ENCODE results near the gene EFHC1.

DNA sequence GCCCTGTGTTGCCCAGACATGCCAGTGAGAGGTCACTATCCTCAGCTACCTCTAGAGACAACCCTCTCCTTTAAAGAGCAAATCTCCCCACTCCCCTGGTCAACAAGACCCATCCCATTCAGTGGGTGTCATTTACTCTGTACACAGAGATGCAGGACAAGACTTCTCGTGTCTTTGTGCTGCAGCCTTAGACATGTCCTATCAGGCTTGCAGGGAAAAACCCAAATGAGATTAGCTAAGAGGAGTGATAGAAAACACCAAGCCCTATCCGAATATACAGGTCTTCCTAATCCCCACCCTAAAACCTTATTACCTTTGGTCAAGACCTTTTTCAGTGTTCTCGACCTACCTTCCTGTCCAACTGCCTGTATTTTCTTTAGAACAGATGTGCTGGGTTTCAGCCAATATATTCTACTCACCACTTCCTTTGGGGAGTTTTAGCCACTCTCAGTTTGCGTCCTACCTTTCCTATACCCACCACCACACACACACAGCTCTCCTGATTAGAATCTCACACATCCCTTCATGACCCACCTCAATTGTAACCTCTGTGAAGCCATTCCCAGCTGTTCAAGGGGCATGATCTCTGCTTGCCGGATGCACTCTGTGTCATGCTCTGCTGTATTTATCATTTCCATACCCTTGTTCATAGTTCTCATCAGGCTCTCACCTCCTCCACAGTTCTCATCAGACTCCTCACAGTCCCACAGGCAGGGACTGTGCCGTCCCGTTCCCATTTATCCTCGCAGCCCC is 117.0 kb downstream of the EFHC1 start:
- TF ChIP-seq, protein P1, sequence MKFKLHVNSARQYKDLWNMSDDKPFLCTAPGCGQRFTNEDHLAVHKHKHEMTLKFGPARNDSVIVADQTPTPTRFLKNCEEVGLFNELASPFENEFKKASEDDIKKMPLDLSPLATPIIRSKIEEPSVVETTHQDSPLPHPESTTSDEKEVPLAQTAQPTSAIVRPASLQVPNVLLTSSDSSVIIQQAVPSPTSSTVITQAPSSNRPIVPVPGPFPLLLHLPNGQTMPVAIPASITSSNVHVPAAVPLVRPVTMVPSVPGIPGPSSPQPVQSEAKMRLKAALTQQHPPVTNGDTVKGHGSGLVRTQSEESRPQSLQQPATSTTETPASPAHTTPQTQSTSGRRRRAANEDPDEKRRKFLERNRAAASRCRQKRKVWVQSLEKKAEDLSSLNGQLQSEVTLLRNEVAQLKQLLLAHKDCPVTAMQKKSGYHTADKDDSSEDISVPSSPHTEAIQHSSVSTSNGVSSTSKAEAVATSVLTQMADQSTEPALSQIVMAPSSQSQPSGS (CRISPR knock-in tag; IDR thresholded peaks at IDR 0.05): no peak
- no peak for TF ChIP-seq CHD2 (IDR thresholded peaks at IDR 0.05; ENCODE audit: low read depth, low read length)
- no peak for TF ChIP-seq ETV6 (CRISPR knock-in tag; conservative IDR thresholded peaks at IDR 0.05)
- no peak for TF ChIP-seq ZNF124 (CRISPR knock-in tag; IDR thresholded peaks at IDR 0.05)
- TF ChIP-seq POLR2AphosphoS5 (IDR thresholded peaks at IDR 0.05; ENCODE audit: low read depth, low read length): no peak
- no peak for TF ChIP-seq NR2C2 (CRISPR knock-in tag; IDR thresholded peaks at IDR 0.05; ENCODE audit: borderline replicate concordance)
- TF ChIP-seq RFX1 (IDR thresholded peaks at IDR 0.05): no peak
- no peak for TF ChIP-seq BRD4 (CRISPR knock-in tag; IDR thresholded peaks at IDR 0.05)
- no peak for TF ChIP-seq SUZ12 (IDR thresholded peaks at IDR 0.05; ENCODE audit: low read depth, low read length)
- TF ChIP-seq CREB1 (IDR thresholded peaks at IDR 0.05): no peak
- TF ChIP-seq CREB1 (CRISPR knock-in tag; IDR thresholded peaks at IDR 0.05): no peak
- TF ChIP-seq CENPBD1 (CRISPR knock-in tag; IDR thresholded peaks at IDR 0.05; ENCODE audit: borderline replicate concordance, low read depth): no peak
- TF ChIP-seq ZNF121 (CRISPR knock-in tag; IDR thresholded peaks at IDR 0.05): no peak
- no peak for TF ChIP-seq TRIM22 (IDR thresholded peaks at IDR 0.05)
